HG02763 (cell line): ENCODE measurements around the gene FAM98B.

Source experiments
- ATAC-seq: cut with Tn5 transposase; IDR thresholded peaks from one replicate; pipeline ENCODE4 v1.9.1; 2021; ENCODE audit warnings: mild to moderate bottlenecking, moderate library complexity; ENCODE audit not compliant: unreplicated experiment

FAM98B gene

GRCh38 chr15:38460543-38460942 lies 6.6 kb downstream of the FAM98B start:
- no peak for ATAC-seq

- no peak for ATAC-seq
Measured at GRCh38 chr15:38461066-38461833, 7.3 kb downstream of the FAM98B start.

GRCh38 chr15:38463893-38464292 lies 10.0 kb downstream of the FAM98B start:
- no peak for ATAC-seq

- no peak for ATAC-seq
Measured at GRCh38 chr15:38464675-38465074, 10.7 kb downstream of the FAM98B start.

- ATAC-seq = no peak
Measured at GRCh38 chr15:38470816-38471215, 16.9 kb downstream of the FAM98B start.

- ATAC-seq = no peak
Measured at GRCh38 chr15:38471974-38472373, 18.0 kb downstream of the FAM98B start.

GRCh38 chr15:38474155-38474757 lies 20.3 kb downstream of the FAM98B start:
- ATAC-seq = peak; percentile 89

GRCh38 chr15:38475361-38475760 lies 21.4 kb downstream of the FAM98B start:
- ATAC-seq = no peak

- ATAC-seq = no peak
Measured at GRCh38 chr15:38476120-38476519, 22.2 kb downstream of the FAM98B start.

- ATAC-seq = no peak
Measured at GRCh38 chr15:38477637-38478036, 23.7 kb downstream of the FAM98B start.

GRCh38 chr15:38479266-38479665 lies 25.3 kb downstream of the FAM98B start:
- ATAC-seq = no peak

GRCh38 chr15:38479756-38480155 lies 25.8 kb downstream of the FAM98B start:
- no peak for ATAC-seq

GRCh38 chr15:38481113-38481512 lies 27.2 kb downstream of the FAM98B start:
- no peak for ATAC-seq

GRCh38 chr15:38481761-38482160 lies 27.8 kb downstream of the FAM98B start:
- no peak for ATAC-seq

- no peak for ATAC-seq
Measured at GRCh38 chr15:38482572-38482971, 28.6 kb downstream of the FAM98B start.

GRCh38 chr15:38486936-38487335 lies 33.0 kb downstream of the FAM98B start:
- ATAC-seq = no peak

GRCh38 chr15:38487378-38487777 lies 33.5 kb downstream of the FAM98B start:
- ATAC-seq = no peak

GRCh38 chr15:38490242-38490922 lies 36.5 kb downstream of the FAM98B start:
- no peak for ATAC-seq

GRCh38 chr15:38496151-38496550 lies 42.2 kb downstream of the FAM98B start:
- ATAC-seq = no peak

- no peak for ATAC-seq
Measured at GRCh38 chr15:38499651-38500050, 45.7 kb downstream of the FAM98B start.

GRCh38 chr15:38503496-38503895 lies 49.6 kb downstream of the FAM98B start:
- ATAC-seq = no peak
